HG03342 (cell line): ENCODE results near the gene KRT77.

Experiments
- ATAC-seq: cut with Tn5 transposase; IDR thresholded peaks from one replicate; pipeline ENCODE4 v1.9.1; 2021; ENCODE audit warnings: mild to moderate bottlenecking, moderate library complexity; ENCODE audit not compliant: unreplicated experiment

Gene KRT77

DNA sequence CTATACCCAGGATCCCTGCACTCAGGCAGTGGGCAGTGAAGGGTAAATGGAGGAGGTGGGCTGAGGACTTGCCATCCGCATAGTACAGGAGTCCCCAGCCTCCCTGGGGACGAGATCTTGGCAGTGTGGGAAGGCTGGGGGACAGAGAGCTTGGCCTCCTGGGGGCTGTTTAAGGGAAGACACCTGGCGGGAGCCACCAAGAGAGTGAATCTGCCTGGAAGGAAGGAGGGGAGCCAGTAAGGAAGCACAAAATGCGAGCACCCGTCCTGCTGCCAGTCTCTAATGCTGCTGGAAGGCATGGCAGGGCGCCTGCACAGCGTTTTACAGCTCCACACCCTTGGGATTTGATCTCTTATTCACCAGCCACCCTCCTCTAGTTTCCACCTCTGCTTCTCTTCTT is 43.9 kb downstream of the KRT77 start:
- ATAC-seq = no peak

DNA sequence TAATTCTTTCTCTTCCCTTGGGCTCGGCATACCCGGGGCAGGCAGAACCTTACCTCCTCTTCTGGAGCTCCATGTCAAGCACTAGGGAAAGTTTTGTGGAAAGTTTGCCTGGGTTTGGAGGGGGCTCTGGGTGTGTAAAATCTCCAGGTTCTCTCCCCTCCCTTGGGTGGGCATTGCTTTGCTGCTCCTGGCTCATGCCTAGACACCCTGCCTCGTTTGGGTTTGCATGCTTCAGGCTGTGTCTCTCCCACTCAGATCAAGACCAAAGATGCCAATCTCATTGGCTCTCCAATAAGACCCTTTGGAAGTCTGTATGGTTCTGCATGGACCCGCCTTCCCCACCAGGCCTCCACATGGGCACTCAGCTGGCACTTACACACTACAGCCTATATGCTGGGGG is 45.1 kb downstream of the KRT77 start:
- no peak for ATAC-seq

DNA sequence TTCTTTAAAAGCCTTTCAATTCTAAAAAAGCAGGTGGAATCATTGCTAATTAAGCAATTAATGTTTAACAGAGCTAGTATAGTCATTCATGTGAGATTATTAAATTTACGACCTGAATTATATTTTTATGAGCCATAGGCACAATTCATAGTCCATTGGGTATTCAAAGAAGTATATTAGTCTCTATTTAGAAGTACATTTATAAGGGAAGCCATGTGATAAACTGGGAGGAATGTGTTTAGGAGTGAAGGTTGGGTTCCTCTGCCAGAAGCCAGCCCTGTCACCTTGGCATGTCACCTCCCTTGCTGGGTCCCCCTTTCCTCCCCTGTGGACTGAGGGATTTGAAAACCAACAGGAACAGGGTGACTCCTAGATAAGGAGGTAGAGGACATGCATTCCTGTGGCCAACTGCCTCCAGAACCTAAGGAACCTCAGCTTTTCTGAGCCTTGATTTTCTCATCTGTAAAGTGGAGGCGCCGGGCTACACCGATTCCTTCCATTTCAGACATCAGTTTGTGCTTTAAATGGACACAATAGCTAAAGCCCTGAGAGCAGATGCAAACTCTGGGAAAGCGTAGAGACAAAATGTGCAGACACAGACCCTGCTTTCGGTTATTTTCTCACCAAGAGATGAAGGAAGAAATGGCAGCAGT is 45.9 kb downstream of the KRT77 start:
- ATAC-seq = no peak

DNA sequence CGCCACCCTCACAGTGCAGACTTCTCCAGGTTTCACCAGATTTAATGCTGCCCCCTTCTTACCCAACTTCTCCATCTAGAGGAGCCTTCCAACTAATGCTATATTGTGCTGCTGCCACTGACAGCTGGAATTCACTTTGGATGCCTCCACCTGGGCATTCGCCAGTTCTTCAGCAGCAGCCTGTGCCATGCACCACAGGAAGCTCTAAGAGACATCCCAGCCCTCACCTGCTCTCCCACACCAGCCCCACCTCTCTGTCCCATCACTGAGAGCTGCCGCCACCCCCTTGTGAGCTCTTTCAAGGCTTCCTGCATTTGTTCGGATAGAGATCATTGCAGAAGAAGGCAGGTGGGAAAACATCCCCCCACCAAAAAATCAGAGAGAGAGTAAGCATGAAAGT is 46.7 kb downstream of the KRT77 start:
- no peak for ATAC-seq

DNA sequence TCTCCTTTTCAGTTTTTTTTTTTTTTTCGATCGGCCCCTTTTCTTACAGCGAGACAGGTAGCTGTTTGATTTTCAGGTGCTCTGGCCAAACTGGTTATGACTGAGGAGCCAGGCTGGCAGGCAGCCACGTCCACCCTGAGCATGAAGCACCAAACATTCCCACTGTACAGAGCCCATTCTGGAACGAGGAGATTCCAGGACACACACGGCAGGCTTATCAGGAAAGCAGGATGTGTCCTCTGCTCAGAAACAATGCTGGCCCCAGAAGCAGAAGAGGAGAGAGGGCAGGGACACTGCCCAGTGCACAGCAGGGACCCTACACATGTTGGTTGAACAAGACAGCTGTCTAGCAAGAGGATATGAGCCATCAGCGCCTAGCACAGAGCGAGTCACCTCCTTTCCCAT is 47.6 kb downstream of the KRT77 start:
- ATAC-seq = no peak

DNA sequence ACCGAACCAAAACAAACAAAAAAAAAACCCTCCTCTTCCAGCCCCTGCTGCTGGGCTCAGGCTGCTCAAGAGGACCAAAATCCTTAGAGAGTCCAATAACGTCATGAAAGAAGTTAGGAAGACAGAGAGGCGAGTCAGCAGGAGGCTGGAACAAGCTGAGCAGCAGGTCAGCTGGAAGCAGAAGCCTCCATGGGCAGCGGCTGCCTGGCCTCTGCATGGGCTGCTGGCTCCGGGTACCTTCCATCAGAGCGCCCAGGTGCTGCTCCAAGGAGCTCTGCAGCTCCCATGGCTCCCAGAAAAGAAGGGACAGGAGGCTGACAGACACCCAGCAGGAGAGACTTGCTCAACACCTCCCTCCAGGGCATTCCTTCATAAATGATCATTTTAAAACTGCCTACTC is 48.1 kb downstream of the KRT77 start:
- ATAC-seq = no peak

DNA sequence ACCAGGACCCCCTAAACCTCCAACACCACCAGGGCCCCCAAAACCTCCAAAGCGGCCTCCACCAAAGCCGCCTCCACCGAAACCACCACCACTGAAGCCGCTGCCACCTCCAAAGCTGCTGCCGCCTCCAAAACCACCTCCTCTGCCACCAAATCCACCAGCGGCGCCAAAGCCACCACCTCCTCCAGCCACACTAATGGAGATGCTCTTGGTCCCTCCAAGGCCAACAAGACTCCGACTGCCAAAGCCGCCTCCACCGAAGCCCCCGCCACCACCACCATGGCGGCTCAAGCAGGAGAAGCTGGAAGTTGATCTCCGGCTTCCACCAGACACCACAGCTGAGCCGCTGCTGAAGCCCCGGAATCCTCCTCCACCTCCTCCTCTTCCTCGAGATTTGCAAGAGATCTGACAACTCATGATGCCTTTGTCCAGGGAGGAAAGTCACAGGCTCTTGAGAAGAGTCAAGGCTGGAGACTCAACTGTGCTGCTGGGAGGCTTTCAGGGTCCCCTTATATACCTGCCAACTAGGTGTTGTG is 51.5 kb downstream of the KRT77 start, which contains the start of gene KRT2:
KRT2 (minus strand) TSS at position 486 of the 536 bp plus-strand sequence; CDS start at position 417, 69 bp downstream.
- ATAC-seq = no peak

DNA sequence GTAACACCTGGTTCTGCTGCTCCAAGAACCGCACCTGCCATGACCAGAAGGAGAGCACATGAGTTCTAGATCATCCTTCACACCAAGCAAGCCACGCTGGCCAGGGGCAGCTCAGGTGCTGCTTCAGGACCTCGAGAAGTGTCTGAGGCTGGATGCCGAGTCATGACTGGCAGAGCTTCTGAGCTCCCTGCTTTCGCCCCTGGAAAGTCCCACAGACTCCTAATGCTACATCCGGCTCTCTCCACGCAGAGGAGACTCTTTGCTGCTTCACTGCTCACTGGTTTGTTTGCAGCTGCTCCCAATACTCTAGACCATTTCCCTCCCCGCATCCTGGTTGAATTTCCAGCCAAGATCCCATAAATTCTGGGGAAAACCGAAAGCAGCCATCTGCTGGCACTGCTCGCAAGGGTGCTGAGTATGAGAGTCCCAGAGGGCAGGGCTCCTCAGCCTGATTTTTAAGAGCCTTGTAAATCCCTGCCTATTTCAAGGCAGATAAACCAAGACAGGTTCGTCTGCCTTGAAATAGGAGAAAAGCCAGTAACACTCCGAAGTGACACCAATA is 52.7 kb downstream of the KRT77 start:
- ATAC-seq = no peak

DNA sequence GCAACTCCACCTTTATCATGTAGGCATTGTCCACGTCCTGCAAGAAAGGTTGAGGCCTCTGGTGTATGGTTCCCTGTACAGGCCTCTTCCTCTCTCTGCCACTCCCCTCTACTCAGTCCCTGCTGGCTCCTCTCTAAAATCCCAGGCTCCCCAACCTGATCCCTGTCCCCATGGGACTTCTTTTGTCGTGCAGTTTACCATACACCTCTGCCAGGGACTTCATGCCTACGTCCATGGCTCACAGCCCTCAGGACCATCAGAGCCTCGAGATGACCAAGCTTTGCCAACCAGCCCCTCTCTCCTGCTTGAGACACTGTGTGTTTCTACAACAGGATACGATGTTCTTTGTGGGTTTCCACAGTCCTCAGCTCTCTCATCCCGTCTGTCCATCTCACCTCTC is 54.3 kb downstream of the KRT77 start:
- ATAC-seq = no peak

DNA sequence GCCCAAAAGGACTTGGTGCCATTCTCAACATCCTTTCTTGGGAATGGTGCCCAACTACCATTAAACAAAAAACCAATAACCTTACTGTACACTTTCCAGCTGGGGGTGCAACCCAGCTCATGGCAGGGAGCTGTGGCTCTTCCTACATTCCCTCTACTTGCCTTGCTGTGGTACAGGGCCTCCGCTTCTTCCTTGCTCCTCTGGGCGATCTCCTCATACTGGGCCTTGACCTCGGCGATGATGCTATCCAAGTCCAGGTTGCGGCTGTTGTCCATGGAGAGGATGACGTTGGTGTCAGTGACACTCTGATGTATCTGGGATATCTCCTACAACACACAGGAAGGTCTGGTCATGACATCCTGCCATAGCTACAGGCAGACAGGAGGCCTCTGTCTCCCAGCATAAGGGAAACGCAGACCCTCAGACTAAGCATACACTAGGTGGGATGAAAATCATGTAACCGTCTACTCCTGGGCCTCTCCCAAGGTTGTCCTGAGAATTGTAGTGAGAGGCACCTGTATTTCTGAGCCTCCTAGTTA is 55.2 kb downstream of the KRT77 start:
- no peak for ATAC-seq

DNA sequence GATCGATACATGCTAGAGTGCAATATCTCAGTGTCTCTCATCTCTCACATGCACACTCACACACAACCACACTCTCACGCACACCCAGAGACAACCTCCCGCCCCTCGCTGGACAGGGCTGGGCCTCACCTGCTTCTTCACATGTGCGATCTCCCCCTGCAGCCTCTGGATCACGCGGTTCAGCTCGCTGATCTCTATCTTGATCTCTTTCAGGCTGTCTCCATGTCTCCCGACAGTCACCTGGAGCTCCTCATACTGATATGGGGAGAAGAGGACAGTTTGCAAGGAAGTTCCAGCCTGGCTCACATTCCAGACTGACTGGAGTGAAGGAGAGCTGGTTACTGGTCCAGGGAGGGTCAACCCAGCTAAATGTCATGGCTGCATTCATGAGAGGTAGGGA is 55.7 kb downstream of the KRT77 start:
- ATAC-seq = no peak

DNA sequence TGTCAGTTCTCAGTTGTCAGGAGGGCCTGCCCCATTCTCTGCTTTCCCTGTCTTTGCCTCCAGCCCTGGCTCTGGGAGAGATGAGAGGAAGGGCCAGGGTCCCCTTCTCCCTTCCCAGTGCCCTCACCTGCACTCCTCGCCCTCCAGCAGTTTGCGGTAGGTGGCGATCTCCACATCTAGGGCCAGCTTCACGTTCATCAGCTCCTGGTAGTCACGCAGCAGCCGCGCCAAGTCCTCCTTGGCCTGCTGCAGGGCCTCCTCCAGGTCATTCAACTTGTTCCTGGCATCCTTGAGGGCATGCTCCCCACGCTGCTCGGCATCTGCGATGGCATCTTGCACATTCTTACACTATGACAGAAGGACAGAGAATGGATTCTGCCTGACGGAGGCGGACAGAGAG is 56.7 kb downstream of the KRT77 start:
- no peak for ATAC-seq

DNA sequence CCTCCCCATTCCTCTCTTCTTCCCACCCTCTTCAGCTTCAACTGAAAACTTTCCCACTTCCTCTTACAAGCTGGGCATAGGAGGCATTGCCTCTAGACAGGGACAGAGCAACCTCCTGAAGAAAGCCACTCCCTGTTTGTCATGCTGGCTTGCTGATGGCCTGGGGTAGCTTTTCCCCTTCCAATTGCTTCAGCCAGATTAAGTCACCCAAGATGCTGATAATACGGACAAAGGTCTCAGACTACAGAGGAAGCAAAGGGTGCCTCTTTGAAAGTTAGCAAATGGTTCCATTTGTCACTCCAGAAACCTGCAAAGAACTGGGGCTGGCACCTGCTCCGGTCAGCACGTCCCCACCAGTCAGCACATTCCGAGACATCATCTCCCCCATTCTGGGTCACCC is 57.3 kb downstream of the KRT77 start:
- ATAC-seq = no peak

DNA sequence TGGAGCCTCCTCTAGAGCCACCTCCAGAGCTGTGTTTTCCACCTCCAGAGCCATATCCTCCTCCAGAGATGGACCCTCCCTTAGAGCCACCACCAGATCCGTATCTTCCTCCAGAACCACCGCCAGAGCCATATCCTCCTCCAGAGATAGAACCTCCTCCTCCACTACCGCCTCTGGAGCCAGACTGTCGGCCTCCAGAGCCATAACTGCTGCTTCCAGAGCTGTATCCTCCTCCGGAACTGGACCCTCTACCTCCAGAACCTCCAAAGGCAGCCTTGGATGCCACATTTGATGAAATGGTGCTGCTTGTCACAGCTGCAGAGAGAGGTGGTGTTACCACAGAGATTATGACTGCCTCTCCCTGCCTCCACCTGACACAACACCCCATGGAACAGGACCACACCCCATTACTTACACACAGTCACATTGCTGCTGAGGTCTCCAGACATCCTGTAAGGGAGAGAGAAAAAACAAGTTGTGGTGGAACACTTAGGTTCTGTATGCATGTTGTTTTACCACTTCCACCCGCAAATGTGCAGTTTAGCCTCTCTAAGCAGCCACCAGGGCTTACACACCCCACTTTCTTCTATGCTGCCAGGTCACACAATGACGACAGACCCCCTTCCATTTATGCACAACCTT is 58.1 kb downstream of the KRT77 start:
- ATAC-seq = no peak

DNA sequence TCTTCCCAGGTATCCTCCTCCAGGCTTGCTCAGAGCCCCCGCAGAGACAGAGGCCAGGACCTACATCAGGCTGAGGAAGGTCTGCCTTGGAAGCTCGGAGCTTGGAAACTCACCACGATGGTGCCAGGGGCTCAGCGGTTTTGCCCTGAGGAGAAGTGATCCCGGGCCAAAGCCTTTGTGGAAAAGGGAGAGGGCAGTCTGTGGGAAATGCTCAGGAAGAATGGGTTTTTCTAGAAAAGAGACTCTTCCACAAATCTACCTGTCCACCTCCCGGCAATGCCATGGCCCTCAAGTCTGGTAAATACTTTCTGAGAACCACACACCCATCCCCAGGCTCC is 59.3 kb downstream of the KRT77 start:
- no peak for ATAC-seq

DNA sequence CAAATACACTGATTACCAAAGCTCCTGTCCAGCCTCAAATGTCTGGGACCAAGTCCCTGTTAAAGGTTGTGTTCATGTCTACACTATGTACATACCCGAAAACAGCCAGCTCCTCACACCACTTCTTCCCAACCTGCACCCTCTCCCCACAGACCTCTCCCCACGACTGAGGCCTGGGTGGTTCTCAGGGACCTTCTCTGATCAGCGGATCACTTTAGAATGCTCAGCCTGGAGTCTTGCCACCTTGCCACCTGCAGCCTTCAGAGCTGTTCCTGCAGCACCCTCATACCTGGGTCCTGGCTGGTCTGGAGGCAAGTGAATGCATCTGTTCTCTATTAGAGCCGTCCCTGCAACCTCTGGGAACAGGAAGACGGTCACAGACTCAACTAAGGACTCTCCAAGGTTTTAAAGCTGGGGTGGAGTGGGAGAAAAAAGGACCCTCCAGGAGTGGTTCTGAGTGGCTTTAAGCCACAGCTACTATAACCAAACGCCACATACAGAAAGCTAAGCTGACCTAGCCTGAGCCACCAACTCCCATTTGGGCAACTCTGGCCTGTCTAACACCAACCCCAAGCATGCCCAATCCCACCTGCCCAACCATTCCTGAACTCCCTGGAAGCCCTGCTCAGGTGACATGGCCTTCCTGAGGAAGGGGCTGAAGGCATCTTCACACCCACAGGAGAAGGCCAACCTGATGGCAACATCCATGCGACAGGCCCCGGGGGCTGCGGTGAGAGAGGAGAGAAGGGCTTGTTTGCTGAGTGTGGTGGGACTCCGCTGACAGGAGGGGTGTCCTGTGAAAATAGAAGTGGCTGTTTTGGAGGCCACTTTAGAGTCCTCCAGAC is 59.9 kb downstream of the KRT77 start:
- no peak for ATAC-seq

DNA sequence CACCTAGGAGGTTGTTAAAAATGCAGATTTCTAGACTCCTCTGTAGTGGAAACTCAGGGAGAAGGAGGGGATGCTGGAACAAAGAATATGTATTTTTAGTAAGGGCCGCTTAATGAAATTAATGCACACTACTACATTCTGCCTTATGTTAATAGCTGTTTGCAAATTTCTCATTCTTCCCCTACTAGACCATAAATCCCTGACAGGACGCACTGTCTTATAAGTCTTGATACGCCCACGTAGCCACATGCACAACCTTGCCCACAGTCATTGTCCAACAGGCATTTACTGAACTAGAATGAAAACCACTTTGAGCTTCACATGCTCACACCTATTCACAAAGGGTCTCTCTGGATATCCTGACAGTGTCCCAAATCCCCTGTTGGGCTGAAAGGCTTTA is 61.9 kb downstream of the KRT77 start:
- ATAC-seq = no peak
